HFFc6 (cell line): ENCODE results near the gene FOXO1. TPM values are rescaled to one million over a fixed set of nuclear protein-coding genes. Genes with fewer than 3 reads are reported as not detected.

Experiments
- DNase-seq: peaks from one replicate; pipeline ENCODE4 v3.0.0-alpha.2; 2018
- H3K27ac Mint-ChIP-seq: 2 replicates; pipeline ENCODE4 v1.8.0; 2020; ENCODE audit warnings: mild to moderate bottlenecking, mixed read lengths
- H3K27me3 Mint-ChIP-seq: 2 replicates; pipeline ENCODE4 v1.8.0; 2021; ENCODE audit warnings: mild to moderate bottlenecking, moderate library complexity, mixed read lengths; ENCODE audit not compliant: insufficient read depth
- H3K36me3 Mint-ChIP-seq: 2 replicates; pipeline ENCODE4 v1.8.0; 2021; ENCODE audit warnings: low read depth, mixed read lengths
- H3K4me1 Mint-ChIP-seq: 2 replicates; pipeline ENCODE4 v1.8.0; 2020; ENCODE audit warnings: low read depth, mixed read lengths
- H3K4me3 Mint-ChIP-seq: 2 replicates; pipeline ENCODE4 v1.8.0; 2020; ENCODE audit warnings: mild to moderate bottlenecking, moderate library complexity, mixed read lengths
- H3K9me3 Mint-ChIP-seq: 2 replicates; pipeline ENCODE4 v1.8.0; 2020; ENCODE audit warnings: mild to moderate bottlenecking, mixed read lengths
- total RNA-seq, 6 experiments: library from RNA; stranded (reverse); fragmentation: NEBNext Ultra II Directional; extraction: Animal tissue kit (Norgen Biotek cat#: 25700); gene quantifications; 2 replicates in 1 of 6; 3 replicates in 5 of 6; pipeline ENCODE4 v1.2.3, GENCODE V29; 2021
- TF ChIP-seq, protein P1 (sequence below): fragments of 200-600 bp; sonication (generic); IDR thresholded peaks from 2 replicates; pipeline ENCODE4 v1.5.0; 2021; ENCODE audit warnings: antibody characterized with exemption, mild to moderate bottlenecking

The FOXO1 gene
- total RNA-seq, 6 experiments from 2014 or later, result 0.48 to 1.1 (median 0.63) TPM

DNA sequence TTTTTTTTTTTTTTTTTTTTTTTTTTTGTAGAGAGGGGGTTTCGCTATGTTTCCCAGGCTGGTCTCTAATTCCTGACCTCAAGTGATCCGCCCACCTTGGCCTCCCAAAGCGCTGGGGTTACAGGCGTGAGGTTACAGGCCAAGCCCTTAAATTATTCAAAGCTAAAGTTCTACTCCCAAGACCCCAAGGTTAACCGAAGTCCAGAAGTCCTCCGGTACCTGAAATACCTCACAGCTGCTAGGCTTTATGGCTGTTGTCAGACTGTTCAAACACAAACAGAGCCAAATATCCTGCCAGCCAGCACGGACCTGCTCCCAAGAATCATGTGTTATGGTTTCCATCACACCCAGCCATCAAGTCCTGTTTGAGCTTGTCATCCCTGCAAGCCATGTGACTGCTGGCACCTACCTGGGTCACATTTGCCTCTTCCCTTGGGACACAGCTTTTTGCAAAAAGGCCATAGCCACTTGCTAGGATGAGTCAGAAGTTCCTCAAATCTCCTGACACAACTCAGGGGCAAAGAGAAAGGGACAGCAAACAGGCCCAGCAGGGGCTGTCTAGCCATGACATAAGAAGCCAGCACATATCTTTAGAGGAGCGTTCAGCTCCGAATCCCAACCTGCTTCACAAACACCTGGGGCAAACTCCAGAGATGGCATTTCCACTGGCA, 129.9 kb downstream of the FOXO1 start:
- Mint-ChIP-seq H3K36me3 (no peaks in the 10 kb centered on the region), H3K9me3 (peaks cover 5% of the 10 kb centered on the region; the same call in 1 of the 2 replicates), H3K27ac (no peak overlapping the region), H3K27me3 (no peaks in the 10 kb centered on the region; the same call in 1 of the 2 replicates), H3K4me1 (peaks cover 16% of the 10 kb centered on the region), H3K4me3 (no peak overlapping the region)
- TF ChIP-seq, protein P1, sequence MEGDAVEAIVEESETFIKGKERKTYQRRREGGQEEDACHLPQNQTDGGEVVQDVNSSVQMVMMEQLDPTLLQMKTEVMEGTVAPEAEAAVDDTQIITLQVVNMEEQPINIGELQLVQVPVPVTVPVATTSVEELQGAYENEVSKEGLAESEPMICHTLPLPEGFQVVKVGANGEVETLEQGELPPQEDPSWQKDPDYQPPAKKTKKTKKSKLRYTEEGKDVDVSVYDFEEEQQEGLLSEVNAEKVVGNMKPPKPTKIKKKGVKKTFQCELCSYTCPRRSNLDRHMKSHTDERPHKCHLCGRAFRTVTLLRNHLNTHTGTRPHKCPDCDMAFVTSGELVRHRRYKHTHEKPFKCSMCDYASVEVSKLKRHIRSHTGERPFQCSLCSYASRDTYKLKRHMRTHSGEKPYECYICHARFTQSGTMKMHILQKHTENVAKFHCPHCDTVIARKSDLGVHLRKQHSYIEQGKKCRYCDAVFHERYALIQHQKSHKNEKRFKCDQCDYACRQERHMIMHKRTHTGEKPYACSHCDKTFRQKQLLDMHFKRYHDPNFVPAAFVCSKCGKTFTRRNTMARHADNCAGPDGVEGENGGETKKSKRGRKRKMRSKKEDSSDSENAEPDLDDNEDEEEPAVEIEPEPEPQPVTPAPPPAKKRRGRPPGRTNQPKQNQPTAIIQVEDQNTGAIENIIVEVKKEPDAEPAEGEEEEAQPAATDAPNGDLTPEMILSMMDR, result no peak
- no peak for DNase-seq

DNA sequence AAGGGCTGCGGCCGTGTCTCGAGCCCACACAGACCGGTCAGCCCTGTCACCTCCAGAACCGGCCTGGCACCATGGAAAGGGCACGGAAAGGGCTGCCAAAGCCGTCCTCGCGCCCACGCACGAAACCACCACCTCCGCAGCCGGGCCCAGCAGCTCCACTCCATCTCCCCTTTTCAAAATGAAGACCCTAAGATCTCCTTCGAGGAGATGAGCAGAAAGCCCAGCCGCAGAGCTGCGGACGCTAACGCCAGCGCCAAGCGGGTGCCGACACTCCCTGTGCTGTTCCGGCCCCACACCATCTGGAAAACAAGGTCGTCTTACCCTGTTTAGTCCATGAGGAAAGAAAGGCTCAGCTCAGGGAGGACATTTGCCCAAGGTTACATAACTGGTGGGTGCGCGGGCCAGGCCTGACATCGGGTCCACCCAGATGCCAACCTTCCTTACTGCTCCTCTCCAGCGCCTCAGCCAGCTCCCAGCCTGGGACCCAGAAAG, 131.1 kb downstream of the FOXO1 start:
- Mint-ChIP-seq H3K4me3 (no peak overlapping the region), H3K27ac (no peak overlapping the region), H3K27me3 (no peaks in the 10 kb centered on the region; the same call in 1 of the 2 replicates), H3K36me3 (no peaks in the 10 kb centered on the region), H3K9me3 (peaks cover 5% of the 10 kb centered on the region; the same call in 1 of the 2 replicates), H3K4me1 (peaks cover 10% of the 10 kb centered on the region)
- no peak for DNase-seq
- TF ChIP-seq, protein P1, result no peak

DNA sequence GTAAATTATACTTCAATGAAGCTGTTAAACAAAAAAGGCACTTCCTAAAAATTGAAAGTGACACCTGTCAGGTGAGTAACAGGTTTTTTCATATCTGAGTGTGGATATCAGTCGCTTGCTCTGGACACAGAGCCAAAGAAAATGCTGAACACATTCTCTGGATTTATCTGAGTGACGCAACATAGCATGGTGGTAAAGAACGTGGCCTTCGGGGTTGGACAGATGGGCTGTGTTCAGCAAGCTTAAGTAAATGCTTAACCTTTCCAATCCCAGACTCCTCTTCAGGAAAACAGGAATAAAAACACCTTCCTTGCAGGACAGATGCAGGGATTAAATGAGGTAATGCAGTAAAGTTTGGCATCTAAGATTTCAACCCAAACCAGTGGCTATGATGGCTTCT, 132.0 kb downstream of the FOXO1 start:
- peaks cover 5% of the 10 kb centered on the region; the same call in 1 of the 2 replicates for H3K9me3 Mint-ChIP-seq
- DNase-seq, result no peak
- TF ChIP-seq, protein P1, result no peak

DNA sequence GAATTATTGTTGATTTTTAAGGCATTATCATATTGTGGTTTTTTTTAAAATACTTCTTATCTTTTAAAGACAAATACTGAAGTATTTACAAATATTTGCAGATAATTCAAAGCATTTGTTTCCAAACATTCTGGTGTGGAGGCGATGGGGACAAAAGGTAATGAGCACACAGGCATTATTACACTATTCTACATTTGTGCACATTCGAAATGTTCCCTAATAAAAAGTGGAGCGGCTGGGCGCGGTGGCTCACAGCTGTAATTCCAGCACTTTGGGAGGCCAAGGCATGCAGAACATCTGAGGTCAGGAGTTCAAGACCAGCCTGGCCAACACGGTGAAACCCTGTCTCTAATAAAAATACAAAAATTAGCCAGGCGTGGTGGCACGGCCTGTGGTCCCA, 133.4 kb downstream of the FOXO1 start:
- Mint-ChIP-seq H3K4me1 (no peaks in the 10 kb centered on the region), H3K36me3 (no peaks in the 10 kb centered on the region), H3K4me3 (no peak overlapping the region), H3K27me3 (no peaks in the 10 kb centered on the region; the same call in 1 of the 2 replicates), H3K9me3 (peaks cover 6% of the 10 kb centered on the region), H3K27ac (no peak overlapping the region)
- no peak for DNase-seq
- TF ChIP-seq, protein P1, result no peak

More for the DNA sequence above, 132.0 kb downstream of the FOXO1 start:
- Mint-ChIP-seq H3K4me3 (no peak overlapping the region), H3K27me3 (no peaks in the 10 kb centered on the region; the same call in 1 of the 2 replicates), H3K36me3 (no peaks in the 10 kb centered on the region), H3K4me1 (peaks cover under 1% of the 10 kb centered on the region), H3K27ac (no peak overlapping the region)

DNA sequence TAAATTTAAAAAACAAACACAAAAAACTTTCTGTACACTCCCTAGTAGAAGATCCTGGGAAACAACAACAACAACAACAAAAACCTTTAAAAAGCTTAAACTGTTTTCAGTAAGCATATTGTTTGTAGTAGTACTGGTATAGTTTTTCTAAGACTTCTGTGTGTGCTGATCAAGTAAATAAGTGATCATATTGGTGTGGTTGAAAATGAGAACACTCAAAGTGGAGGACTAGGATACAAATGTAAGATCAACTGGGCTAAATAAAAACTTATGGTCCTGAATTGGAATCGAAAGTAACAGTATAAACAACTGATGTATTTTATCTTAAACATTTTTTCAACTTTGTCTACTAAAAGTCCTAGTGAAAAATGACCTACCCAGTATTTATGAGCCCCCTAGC, 135.5 kb downstream of the FOXO1 start:
- no peaks in the 10 kb centered on the region; the same call in 1 of the 2 replicates for H3K27me3 Mint-ChIP-seq
- no peak overlapping the region for H3K27ac Mint-ChIP-seq
- DNase-seq, result no peak
- peak overlapping the region; percentile 59; the same call in 1 of the 2 replicates for H3K4me3 Mint-ChIP-seq
- no peaks in the 10 kb centered on the region for H3K4me1 Mint-ChIP-seq
- peaks cover 7% of the 10 kb centered on the region; the same call in 1 of the 2 replicates for H3K36me3 Mint-ChIP-seq
- peaks cover 14% of the 10 kb centered on the region for H3K9me3 Mint-ChIP-seq
- TF ChIP-seq, protein P1, result no peak
